GM18909 (cell line): ENCODE data around the gene SLC35B1.
"Not testable (repeated sequence)": the region's sequence is repeated elsewhere in the genome, so short reads cannot be mapped to it uniquely, and the experiment has no call there.

Source experiments
- ATAC-seq: cut with Tn5 transposase; IDR thresholded peaks from one replicate; pipeline ENCODE4 v1.9.1; 2021; ENCODE audit warnings: mild to moderate bottlenecking; ENCODE audit not compliant: unreplicated experiment, poor library complexity

Gene SLC35B1

DNA sequence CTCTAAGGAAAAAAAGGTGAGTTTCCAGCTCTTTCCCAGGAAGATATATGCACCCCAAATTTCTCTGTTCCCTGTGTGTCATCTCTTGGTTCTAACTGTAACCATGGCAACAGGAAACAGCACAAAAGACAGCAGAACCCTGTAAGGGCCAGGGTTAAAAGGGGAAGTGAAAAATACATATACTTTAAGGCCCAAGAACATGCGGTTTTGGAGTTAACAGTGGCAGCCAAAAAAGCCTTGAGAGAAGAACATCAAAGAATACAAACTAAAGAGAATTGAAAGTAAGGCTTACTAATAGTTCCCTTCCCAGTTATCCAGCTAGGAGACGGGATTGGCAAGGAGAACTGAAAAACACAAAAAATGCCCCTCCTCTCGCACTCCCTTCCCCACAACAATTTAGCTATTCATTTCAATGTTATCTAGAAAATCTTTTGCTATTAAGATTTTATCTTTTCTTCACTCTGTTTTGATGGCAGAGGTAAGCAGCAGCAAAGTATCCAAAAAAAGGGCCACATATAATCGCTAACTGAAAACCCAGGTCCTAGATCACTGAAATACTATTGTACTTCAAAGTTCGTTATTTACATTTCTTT is 31.4 kb downstream of the SLC35B1 start:
- ATAC-seq, result peak; percentile 69

DNA sequence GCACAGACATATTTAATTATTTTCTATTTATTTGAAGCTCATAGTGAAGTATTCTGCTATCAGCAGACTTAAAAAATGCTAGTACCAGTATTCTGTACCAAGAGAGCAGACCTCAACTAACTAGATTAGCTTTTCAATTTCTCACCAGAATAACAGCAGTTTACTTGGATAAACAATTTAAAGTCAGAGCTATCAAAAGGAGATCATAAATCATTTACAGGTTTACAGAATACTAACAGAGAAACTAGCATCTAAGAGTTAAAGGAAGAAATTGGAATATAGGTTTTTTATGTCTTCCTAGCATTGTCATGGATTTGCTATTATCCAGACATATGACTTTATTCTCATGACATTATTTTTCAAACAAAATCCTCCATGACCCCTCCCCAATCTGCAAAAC is 33.3 kb downstream of the SLC35B1 start:
- ATAC-seq, result no peak

DNA sequence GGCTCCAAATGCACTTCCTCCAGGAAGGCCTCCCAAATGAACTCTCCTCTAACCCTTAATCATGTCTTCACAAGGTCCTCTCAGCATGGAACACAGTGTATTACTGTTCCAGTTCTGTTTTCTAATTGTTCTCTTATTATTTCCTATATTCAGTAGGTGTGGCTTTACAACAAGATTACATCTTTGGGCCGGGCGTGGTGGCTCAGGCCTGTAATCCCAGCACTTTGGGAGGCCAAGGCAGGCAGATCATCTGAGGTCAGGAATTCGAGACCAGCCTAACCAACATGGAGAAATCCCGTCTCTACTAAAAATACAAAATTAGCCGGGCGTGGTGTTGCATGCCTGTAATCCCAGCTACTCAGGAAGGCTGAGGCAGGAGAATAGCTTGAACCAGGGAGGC is 34.1 kb downstream of the SLC35B1 start:
- ATAC-seq, result not testable (repeated sequence)

DNA sequence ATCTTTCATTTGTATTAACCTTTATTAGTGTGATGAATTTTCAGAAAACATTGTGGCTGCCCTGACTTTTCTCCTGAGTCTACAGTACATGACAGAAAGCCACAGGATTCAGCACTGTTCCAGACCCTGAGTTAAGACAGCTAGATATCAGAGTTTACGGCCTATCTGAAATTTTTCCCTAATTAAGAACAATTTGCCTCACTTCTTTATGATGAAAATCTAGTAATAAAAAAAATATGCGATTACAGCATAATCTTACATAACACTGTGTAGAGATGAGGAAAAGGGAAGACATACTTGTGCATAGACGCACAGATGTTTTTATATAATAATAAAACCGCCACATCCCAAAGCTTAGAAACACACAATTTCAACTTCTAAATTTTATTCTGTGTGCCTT is 37.1 kb downstream of the SLC35B1 start:
- ATAC-seq, result no peak

DNA sequence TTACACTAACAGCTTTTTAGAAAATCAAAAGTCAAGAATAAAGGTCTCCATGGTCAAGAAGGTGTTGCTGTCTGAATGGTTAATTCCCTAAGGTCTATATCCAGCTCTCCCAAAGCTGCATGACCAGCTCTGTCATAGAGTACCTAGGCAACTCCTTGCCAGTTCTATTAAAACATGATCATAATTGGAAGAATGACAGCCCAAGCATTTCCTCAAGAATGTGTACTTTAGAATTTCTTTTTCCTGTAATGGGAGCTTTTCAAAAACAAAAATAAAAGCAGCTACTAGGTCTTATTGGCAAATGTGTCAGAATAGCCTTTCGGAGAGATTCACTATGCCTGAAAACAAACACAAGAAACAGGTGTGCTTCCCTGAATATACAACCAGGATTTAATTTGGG is 37.8 kb downstream of the SLC35B1 start:
- no peak for ATAC-seq

DNA sequence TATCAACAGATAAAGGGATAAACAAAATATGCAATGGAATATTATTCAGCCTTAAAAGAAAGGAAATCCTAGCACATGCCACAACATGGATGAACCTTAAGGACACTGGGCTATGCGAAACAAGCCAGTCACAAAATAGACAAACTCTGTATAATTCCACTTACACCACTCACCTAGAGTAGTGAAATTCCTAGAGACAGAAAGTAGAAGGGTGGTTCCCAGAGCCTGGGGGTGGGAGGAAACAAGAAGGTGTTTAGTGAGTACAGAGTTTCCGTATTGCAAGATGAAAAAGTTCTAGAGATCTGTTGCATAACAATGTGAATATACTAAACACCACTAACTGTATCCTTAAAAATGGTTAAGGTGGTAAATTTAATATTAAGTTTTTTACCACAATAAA is 39.9 kb downstream of the SLC35B1 start:
- no peak for ATAC-seq

DNA sequence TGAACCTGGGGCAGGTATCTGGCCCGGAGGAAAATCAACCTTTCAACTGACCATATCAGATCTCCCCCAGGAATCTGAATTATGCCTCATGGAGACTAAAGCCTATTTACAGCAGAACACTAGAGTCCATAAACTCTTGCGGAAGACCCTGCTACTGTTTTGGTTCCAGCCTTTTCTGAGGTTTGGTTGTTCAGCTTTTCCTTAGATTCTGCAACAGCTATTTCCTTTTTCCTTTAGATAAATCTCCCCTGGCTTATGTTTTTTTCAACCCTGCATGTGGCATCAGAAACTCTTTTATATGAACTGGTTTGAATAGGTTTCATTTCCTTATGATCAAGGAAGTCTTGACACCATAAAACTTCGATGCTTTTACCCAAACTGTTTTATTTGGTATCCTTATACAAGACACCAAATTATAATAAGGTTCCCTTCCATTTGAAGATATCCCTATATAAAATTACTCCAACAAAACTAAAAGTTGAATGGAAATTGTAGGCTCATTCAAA is 43.0 kb downstream of the SLC35B1 start:
- no peak for ATAC-seq

DNA sequence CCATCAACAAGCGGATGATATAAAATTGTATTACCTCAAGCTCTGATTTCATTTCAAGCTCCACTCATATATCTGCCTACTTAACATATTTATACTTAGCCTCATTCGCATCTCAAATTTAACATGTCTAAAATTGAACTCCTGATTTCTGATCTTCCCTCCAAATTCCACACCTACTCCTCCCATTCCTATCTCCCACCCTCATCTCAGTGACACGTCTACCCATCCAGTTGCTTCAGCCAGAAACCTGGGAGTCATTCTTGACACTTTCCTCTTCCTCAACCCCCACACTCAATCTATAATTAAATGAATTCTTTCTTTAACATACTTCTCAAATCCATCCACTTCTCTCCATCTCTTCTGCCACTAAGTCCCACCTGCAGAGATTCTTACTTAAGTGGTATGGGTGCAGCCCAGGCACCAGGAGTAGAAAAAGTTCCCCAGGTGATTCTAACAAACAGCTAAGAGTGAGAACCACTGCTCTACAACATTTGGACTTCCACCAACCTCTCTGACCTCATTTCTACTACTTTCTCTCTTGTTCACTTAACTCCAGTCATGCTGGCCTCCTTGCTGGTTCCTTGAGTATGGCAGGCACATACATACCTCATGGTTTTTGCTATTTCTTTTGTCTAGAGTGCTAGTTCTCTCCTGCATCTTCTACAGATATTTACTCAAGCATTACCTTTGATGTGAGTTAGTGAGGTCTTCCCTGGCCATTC is 47.9 kb downstream of the SLC35B1 start:
- no peak for ATAC-seq

DNA sequence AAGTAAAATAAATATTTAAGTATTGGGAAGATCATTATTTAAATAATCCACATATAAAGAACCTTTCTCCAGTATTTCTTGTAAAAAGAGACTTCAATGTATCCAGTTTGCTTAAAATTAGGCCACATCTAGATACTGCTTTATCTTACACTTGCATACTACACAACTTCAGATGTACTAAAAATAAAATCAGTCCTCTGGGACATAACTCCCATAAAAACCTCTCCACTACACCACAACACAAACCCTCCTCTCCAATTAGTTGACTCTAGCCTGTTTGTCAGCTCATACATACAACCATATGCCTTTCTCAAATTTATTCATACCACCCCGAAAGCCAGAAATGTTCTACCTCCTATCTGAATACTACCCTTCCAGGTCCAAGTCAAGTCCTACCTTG is 51.5 kb downstream of the SLC35B1 start:
- no peak for ATAC-seq
